ENCODE results near the gene ABR. TPM values are rescaled to one million over a fixed set of nuclear protein-coding genes. Genes with fewer than 3 reads are reported as not detected.

Gene ABR
- total RNA-seq, 1 donor from 2014 or later, result 76.6 TPM

DNA sequence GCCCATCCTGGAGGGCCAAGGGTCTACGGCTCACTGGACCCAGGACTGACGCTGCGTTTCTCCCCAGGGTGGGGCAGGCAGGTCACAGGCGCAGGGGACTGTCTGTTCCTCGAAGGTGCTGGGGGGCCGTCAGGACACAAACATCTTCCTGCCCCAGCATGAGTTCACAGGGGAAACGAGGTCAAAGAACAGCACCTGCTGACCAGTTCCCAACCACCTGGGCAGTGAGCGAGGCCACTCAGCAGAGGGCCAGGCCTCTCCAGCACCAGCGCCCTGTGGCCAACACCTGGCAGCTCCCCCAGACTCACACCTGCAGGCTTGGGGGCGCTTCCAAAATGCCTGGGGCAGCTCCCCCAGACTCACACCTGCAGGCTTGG, 153.2 kb downstream of the ABR start:
- DNase-seq (ENCODE audit: low spot score), result no peak
- H3K4me3 Mint-ChIP-seq (ENCODE audit: unreplicated experiment), result no peak overlapping the region
- TF ChIP-seq, protein P1, sequence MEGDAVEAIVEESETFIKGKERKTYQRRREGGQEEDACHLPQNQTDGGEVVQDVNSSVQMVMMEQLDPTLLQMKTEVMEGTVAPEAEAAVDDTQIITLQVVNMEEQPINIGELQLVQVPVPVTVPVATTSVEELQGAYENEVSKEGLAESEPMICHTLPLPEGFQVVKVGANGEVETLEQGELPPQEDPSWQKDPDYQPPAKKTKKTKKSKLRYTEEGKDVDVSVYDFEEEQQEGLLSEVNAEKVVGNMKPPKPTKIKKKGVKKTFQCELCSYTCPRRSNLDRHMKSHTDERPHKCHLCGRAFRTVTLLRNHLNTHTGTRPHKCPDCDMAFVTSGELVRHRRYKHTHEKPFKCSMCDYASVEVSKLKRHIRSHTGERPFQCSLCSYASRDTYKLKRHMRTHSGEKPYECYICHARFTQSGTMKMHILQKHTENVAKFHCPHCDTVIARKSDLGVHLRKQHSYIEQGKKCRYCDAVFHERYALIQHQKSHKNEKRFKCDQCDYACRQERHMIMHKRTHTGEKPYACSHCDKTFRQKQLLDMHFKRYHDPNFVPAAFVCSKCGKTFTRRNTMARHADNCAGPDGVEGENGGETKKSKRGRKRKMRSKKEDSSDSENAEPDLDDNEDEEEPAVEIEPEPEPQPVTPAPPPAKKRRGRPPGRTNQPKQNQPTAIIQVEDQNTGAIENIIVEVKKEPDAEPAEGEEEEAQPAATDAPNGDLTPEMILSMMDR (IDR thresholded peaks at IDR 0.05; ENCODE audit: unreplicated experiment), result no peak
- H3K27me3 Mint-ChIP-seq (ENCODE audit: unreplicated experiment), result peaks cover 3% of the 10 kb centered on the region
- no peak overlapping the region for H3K27ac Mint-ChIP-seq (ENCODE audit: unreplicated experiment)
- no peaks in the 10 kb centered on the region for H3K4me1 Mint-ChIP-seq (ENCODE audit: unreplicated experiment)
- H3K9me3 Mint-ChIP-seq (ENCODE audit: unreplicated experiment), result no peaks in the 10 kb centered on the region
- peaks cover 5% of the 10 kb centered on the region for H3K36me3 Mint-ChIP-seq (ENCODE audit: low read depth, unreplicated experiment)

DNA sequence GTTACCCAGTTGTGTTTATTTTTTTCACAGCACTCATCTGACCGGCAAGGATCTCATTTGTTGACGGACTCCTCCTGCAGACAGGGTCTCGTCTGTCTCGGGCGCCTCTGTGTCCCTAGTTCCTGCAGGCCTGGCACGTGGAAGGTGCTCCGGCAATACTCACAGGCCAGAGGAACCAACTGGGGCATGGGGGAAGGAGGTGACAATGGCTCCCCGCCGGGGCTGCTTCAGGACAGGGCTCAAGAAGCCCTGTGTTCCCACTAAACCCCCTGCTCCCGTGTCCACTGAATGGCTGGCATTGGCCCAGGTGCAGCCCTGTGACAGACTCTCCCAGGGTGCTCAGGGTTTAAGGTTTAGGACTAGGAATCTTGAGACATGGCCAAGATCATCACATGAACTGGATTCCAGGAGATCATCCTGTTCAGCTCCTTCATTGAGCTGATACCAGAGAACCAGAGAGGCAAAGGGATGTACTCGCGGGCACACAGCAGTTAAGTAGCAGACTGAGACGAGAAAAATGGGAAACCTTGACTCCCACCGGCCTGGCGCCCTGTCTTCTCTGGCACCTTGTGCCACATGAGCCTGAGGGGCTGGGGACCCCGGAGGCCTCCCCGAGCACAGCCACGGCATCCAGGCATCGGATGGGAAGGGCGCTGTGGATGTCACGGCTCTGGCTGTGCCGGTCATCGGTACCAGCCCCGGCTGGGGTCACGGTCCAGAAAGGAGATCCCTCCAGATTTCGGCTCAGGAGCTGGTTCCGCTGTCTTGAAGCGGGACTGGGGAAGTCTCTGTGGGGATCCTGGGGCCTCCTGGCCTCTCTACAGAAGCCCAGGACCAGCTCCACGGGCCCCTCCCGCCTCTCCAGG, 153.8 kb downstream of the ABR start:
- DNase-seq (ENCODE audit: low spot score), result no peak
- no peaks in the 10 kb centered on the region for H3K9me3 Mint-ChIP-seq (ENCODE audit: unreplicated experiment)
- H3K27ac Mint-ChIP-seq (ENCODE audit: unreplicated experiment), result no peak overlapping the region

DNA sequence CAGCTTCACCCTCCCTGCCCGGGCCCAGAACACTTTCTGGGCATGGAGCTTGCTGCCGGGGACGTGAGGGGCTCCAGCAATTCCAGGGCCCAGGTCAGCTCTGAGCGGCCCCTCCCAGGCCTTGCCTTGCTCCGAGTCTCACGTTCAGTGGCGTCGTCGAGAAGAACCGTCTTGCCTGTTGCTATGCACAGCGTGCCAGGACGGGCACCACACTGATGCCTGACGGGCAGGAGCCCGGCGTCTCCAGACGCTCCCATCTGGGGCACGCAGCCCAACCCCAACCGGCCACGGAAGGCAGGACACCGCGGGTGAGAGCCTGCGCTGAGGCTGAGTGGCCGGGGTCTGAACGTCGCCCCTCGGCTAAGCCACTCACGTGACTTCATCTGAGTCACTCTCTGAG, 155.7 kb downstream of the ABR start:
- peaks cover 5% of the 10 kb centered on the region for H3K36me3 Mint-ChIP-seq (ENCODE audit: low read depth, unreplicated experiment)
- H3K27me3 Mint-ChIP-seq (ENCODE audit: unreplicated experiment), result peaks cover 2% of the 10 kb centered on the region
- no peaks in the 10 kb centered on the region for H3K4me1 Mint-ChIP-seq (ENCODE audit: unreplicated experiment)
- H3K27ac Mint-ChIP-seq (ENCODE audit: unreplicated experiment), result no peak overlapping the region
- H3K9me3 Mint-ChIP-seq (ENCODE audit: unreplicated experiment), result no peaks in the 10 kb centered on the region
- TF ChIP-seq, protein P1 (IDR thresholded peaks at IDR 0.05; ENCODE audit: unreplicated experiment), result no peak
- H3K4me3 Mint-ChIP-seq (ENCODE audit: unreplicated experiment), result no peak overlapping the region
- DNase-seq (ENCODE audit: low spot score), result no peak

More for the DNA sequence above, 153.8 kb downstream of the ABR start:
- Mint-ChIP-seq H3K27me3 (ENCODE audit: unreplicated experiment) (peaks cover 3% of the 10 kb centered on the region), H3K36me3 (ENCODE audit: low read depth, unreplicated experiment) (peaks cover 5% of the 10 kb centered on the region), H3K4me3 (ENCODE audit: unreplicated experiment) (peak overlapping the region; percentile 9), H3K4me1 (ENCODE audit: unreplicated experiment) (no peaks in the 10 kb centered on the region)
- TF ChIP-seq, protein P1 (IDR thresholded peaks at IDR 0.05; ENCODE audit: unreplicated experiment), result no peak

DNA sequence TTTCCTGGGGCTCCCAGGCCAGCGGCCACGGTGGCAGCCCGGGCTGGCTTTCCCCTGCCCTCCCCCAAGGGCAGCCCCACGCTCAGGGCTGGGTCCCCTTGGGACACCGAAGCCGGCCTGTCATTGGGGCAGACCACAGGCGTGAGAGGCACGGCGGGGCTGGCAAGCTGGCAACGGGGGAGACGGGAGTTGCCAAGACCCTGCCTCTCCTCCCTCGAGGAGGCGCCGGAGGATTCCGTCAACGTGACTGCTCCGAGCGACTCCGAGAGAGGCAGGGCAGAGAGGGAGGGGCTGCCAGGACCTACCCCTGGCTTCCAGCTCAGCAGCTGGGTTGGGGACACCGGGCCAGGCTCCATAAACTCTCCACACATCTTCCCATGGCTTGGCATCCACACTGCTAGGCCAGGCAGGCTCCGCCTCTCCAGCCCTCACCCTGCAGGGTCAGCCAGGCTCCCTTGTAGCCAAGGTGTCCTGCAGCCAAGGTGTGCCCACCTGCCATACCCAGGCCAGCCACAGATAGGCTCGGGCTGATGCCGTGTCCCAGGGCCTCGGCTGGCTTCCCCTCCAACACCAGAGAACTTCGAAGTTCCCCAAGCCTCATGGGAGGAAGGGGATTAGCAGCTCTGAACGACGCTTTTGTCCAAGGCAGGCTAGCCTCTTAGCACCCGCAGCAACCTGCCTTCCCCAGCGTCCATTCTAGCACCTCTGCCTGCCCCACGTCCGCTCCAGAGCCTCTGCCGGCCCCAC, 157.3 kb downstream of the ABR start:
- no peak overlapping the region for H3K4me3 Mint-ChIP-seq (ENCODE audit: unreplicated experiment)
- peaks cover 4% of the 10 kb centered on the region for H3K36me3 Mint-ChIP-seq (ENCODE audit: low read depth, unreplicated experiment)
- peaks cover 3% of the 10 kb centered on the region for H3K27me3 Mint-ChIP-seq (ENCODE audit: unreplicated experiment)
- no peak for DNase-seq (ENCODE audit: low spot score)
- TF ChIP-seq, protein P1 (IDR thresholded peaks at IDR 0.05; ENCODE audit: unreplicated experiment), result no peak
- H3K27ac Mint-ChIP-seq (ENCODE audit: unreplicated experiment), result no peak overlapping the region
- H3K4me1 Mint-ChIP-seq (ENCODE audit: unreplicated experiment), result no peaks in the 10 kb centered on the region
- no peaks in the 10 kb centered on the region for H3K9me3 Mint-ChIP-seq (ENCODE audit: unreplicated experiment)

DNA sequence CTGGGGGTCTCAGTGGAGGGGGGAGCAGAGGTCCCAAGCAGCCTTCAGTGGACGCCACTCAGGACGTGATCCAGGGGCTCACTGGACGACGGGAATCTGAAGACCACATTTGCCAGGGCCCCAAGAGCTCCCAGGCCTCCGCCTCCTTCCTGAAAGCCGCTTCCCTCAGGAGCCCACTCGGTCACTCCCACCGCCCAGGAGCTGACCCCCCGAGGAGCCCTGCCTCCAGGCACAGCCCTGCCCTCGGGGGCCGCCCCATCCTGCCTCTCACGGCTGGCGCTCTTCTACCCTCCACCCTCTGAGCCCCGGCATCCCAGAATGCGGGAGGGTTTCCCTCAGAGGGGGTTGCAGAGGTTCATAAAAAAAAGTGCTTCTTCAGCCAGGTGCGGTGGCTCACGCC, 158.6 kb downstream of the ABR start:
- Mint-ChIP-seq H3K4me1 (ENCODE audit: unreplicated experiment) (no peaks in the 10 kb centered on the region), H3K27ac (ENCODE audit: unreplicated experiment) (no peak overlapping the region), H3K27me3 (ENCODE audit: unreplicated experiment) (peaks cover 3% of the 10 kb centered on the region), H3K36me3 (ENCODE audit: low read depth, unreplicated experiment) (peaks cover 4% of the 10 kb centered on the region), H3K4me3 (ENCODE audit: unreplicated experiment) (no peak overlapping the region), H3K9me3 (ENCODE audit: unreplicated experiment) (no peaks in the 10 kb centered on the region)
- TF ChIP-seq, protein P1 (IDR thresholded peaks at IDR 0.05; ENCODE audit: unreplicated experiment), result no peak
- no peak for DNase-seq (ENCODE audit: low spot score)
